Kidney capillary endothelial cell (primary cell): ENCODE data around the gene SLC25A26.
A peak's percentile ranks its signal among the peaks of the same experiment; 100 is the strongest.

Experiments used
- DNase-seq: peaks from one replicate; pipeline ENCODE4 v3.0.0-alpha.2; 2018; ENCODE audit warnings: low spot score

SLC25A26 gene

DNA sequence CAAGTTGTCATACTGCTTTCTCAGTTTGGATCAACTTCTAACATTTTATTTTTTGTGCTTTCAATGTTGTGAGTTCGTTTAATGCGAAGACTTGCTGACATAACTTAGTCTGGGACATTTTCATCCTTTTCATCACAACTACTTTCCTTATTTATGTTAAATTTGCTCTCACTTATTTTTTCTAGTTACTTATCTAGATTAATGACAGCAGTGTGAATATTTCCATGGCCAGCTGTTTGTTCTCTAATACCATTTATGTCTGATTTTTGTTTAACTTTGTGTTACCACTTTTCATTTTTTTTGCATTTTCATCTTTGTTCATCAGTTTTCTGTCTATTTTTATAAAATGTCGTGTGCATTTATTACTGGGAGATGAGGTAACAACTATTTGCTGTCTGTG, 6.2 kb downstream of the SLC25A26 start:
- no peak for DNase-seq

GRCh38 chr3:66227915-66228314, 7.1 kb downstream of the SLC25A26 start:
- DNase-seq: no peak

DNA sequence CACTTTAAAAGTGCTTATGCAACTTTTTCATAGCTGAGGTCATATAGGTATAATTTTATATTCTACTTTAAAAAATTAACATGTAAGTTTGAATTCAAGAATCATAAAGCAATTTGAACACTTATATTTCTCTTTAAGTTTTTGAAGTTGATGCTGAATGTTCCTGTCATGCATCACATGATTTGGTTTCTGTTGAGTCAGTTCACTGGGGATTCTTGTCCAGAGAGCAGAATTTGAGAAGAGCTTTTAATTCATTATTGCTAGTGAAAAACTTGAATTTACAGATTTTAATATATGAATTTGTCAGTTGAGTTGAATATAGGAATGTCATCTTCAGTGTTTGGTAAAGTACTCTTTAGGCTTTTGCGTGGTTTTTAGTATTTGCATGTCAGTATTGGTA, 7.9 kb downstream of the SLC25A26 start:
- no peak for DNase-seq

- no peak for DNase-seq
Observed at GRCh38 chr3:66229931-66230330, 9.1 kb downstream of the SLC25A26 start.

GRCh38 chr3:66233033-66233432, 12.2 kb downstream of the SLC25A26 start:
- DNase-seq: no peak

GRCh38 chr3:66236281-66236680, 15.5 kb downstream of the SLC25A26 start:
- DNase-seq: no peak

- no peak for DNase-seq
Observed at GRCh38 chr3:66237552-66237951, 16.8 kb downstream of the SLC25A26 start.

DNA sequence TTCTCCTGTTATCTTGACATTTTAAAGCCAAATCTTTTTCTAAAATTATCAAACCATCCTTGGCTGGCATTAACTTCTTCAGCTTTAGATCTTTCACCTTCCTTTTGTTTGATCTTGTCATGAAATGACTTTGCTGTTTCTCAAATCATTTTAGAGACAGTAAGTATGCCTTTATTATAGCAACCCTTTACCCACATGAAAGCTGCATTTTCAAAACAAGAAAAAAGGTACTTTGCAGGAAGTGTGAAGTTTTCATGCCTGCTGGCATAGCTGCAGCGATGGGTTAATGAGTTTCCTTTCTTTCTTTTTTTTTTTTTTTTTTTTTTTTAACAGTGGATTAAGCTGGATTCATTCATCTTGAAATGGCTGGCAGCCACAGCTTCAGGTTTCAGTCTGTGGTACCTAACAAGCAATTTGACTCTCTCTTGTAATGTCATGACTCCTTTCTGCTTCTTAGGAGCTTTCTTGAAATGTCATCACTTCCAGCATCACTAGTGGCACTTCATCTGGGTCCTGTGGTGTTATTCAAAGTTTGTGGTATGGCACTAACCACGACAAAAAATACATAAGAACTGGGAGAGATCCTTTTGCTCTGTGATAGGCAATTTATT, 18.8 kb downstream of the SLC25A26 start:
- DNase-seq: no peak

GRCh38 chr3:66241466-66241865, 20.7 kb downstream of the SLC25A26 start:
- DNase-seq: no peak

DNA sequence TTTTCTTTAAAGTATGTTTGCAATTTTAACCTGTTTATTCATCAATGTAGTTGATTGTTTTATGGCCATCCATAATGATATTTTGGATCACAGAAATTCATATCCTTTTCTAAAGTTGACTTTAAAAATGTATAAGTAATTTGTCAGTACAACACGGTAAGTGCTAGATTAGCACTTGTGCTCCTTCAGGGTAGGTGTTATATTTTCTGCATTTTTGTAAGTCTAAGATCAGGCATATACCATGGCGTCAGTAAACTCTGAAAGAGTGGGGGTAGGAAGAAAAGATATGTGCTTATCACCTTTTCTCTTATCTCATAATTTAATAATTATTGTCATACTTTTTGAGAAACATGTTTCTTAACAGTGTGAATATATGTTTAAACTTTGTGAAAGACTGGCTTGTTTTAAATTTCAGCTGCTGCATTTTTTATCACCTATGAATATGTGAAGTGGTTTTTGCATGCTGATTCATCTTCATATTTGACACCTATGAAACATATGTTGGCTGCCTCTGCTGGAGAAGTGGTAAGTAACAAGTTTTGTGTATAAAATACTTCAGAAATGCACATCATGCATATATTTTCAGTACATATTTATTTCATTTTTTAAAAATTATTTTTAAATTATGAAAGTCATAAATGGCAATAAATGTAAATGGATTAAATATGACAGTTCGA, 22.1 kb downstream of the SLC25A26 start:
- no peak for DNase-seq

DNA sequence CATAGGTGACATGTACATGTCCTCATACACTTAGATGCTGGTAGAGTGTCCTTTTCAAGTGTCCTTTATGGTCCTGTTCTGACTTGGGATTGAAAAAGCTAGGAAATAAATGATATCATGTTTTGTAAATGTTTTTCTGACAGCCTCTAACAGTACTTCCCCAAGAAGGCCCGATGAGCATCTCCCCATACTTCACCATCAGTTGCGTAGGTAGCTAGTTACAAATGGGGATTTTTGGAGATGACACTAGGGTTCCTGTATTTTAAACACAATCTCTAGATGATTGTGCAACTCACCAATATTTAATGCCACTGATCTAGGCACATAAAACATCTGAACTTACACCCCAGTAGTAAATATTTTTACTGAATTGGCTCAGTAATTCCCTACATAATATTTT, 27.8 kb downstream of the SLC25A26 start:
- DNase-seq: no peak

DNA sequence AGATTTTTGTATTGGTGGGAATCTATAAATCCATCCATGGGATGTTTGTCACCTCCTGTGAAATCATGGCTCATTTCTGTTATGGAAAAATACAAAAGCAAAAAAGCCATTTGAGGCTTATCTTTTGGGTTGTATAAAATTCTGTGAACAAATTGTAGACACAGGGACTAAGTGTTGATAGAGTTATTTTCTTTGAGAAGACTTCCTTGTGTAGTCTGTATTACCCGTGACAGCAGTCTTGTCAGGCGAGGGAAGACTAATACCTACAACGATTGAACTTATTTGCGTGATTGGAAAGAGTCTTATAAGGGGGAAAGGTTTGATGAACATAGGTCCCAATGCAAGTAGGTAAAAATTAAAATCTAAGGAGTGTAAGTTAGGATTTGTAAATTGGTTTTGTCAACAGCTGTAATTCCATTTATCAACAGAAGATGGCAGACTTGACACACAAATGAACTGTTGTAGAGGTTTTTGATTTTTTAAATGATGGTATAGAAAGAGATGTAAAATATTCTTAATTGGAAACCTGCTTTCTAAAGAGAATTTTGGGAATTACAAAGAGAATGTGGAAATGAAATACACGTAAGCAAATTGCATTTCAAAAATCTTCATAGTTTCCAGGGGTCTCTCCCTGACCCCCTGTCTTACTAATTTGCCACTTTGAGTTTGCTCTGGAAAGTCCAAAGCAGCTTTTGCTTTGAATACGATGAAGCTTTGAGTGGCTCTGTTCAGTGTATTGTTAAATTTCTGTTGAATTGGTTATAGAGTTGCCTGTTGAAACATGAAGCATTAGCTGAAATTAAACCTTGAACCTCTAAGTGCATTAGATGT, 33.2 kb downstream of the SLC25A26 start:
- DNase-seq: peak; percentile 51

GRCh38 chr3:66255865-66256264, 35.1 kb downstream of the SLC25A26 start:
- DNase-seq: no peak

DNA sequence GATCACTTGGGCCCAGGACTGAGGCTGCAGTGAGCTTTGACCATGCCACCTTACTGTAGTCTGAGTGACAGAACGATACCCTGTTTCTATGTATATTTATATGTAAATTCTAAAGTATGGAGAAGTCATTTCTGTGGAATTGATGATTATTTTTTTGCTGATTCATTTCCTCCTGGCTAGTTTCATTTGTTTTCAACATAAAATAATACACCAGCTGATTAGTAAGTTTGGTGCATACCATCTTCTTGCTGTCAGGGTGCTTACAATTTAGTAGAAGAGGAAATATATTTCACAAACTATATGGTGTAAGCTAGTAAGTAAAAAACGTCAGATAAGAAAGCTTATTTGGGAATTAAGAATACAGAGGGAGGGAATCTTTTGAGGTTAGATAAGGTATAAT, 36.0 kb downstream of the SLC25A26 start:
- DNase-seq: no peak

DNA sequence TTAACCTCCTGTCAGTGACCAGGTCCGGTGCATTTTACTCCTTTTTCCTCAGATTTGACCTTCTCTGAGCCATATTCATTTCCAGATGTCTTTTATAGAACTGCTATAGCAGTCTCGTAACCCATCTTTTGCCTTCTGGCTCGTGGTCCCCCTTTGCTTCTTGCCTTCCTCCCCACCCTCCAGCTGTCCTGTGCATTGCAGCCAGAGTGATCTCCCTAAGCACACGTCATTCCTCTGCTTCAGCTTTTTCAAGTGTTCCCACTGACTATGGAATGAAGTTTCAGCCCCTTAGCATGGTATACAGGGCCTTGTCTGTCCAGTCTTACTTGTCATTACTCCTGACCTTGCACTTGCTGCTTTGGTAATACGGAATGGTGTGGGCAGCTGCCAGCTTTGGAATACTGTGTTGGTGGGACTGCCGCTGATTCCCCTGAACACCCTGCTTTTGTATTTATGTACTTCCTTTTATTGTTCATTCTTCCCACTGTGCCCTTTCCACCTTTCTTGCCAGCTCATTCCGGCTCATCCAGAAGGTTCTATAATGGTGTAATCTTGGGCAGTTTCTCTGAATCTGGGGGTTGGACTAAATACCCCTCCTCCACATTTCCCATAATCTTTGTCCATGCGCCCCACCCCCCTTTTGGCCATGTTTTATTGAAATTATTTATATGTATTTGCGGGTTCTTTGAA, 38.9 kb downstream of the SLC25A26 start:
- no peak for DNase-seq

DNA sequence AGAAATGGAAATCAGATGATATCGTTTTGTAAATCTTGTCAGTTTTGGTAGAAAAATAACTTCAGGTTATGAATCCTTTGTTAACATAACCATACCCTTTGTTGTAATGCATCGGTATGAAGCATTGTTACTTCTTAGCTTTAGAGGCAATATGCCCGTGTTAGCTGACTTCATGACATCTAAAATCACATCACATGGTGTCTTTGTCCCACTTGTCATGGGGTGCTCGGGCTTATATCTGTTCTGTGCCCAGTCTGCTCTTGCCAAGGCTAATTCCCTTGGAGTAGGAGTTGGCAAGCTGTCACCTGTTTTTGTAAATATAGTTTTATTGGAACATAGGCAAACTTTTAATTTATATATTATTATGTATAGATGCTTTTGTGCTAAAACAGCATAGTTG, 39.6 kb downstream of the SLC25A26 start:
- no peak for DNase-seq

DNA sequence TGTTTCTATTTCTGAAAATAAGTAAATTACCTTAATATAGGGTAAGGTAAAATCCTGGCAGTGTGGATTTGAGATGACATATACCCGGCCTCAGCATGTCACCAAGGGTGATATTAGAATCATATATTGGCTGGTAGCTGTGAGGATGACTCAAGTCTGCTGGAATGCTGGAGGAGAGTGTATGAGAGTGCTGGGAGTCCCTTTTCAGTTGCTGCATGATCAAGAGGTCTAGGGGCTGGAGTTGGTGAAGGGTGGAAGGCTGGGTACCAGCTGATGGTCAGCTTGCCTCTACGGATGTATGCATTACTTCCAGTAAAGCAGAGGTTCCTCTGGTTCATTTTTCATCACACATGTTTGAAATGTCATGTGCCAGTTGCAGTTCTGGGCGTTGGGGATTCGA, 40.6 kb downstream of the SLC25A26 start:
- DNase-seq: no peak

DNA sequence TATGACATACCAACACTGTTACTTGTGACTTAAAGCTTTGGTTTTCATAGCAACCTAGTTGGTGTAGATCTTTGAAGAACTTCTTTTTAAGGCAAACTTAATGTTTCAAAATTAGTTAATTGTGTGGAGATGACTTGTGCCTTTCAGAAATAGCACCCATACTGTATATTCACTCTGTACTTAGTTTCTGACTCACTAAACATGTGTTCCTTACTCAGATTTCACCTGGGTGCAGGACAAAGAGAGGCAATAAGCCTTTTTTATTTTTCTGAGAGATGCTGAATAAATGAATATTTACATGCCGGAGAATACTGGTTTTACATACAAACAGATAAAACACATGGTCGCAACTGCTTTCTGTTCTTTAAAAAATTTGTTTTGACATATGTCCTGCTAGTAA, 44.8 kb downstream of the SLC25A26 start:
- DNase-seq: no peak

GRCh38 chr3:66266551-66266950, 45.8 kb downstream of the SLC25A26 start:
- no peak for DNase-seq

DNA sequence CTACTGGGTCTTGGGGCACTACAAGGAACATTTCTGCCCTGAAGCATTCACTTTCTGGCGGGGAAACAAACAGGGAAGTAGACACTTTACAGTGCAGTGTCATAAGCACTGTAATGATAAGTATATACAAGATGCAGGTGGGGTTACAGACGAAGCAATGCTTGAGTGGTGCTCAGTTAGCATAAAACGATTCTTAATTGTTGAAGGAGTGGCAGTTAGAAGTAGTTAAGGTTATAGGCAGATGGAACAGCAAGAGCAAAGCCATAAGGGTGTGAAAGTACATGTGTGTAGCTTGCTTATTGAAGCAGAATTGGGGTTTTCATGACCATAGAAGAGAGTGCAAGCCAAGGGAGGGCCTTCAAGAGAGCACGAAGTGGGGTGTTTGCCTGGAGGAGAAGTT, 46.2 kb downstream of the SLC25A26 start:
- DNase-seq: no peak

DNA sequence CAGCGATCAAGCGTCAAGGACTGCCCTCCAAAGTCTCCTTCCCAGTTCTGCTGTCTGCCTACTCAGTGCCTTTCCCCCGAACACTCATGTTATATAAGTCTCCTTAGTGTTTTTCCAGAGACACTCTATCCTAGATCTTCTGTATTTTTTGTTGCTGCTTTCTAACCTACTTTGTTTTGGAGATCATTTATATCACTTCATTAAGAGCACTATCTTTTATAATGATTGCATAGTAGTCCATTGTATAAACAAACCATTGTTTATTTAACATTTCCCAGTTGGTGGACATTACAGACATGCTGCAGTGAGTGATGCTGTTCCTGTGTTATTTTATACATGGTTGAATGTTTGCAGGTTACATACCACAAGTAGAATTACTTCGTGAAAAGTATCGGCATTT, 47.1 kb downstream of the SLC25A26 start:
- DNase-seq: no peak

DNA sequence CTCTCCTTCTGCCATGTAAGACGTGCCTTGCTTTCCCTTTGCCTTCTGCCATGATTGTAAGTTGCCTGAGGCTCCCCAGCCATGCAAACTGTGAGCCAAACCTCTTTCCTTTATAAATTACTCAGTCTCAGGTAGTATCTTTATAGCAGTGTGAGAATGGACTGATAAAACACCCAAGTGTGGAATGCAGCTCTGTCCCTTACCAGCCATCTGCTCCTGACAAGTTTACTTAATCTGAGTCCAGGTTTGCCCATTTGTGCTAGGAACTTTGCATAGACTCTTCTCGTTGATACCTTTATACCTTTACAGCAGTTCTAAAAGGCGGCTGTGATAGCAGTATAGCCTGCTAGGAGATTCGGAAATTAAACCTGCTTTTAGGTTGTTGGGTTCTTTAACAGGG, 48.1 kb downstream of the SLC25A26 start:
- DNase-seq: no peak

- no peak for DNase-seq
Observed at GRCh38 chr3:66269411-66269810, 48.6 kb downstream of the SLC25A26 start.
